IMR-90 (cell line): ENCODE data around the gene UTY. TPM values are rescaled to one million over a fixed set of nuclear protein-coding genes. Genes with fewer than 3 reads are reported as not detected.

Experiments
- ATAC-seq: fragments of 200-7000 bp; cut with Tn5 transposase; 2 replicates; pipeline ENCODE4 v1.9.1; 2020; ENCODE audit warnings: low read depth, mild to moderate bottlenecking, moderate library complexity
- BruUV-seq: library from RNA; stranded (reverse); fragments of 400-500 nt; replicated peaks from 2 replicates; lab custom pipeline; 2021; lab: Mats Ljungman, UMichigan
- CTCF ChIA-PET: fragments of 300-600 bp; formaldehyde crosslinking; extraction: SDS; loops from one replicate; lab custom pipeline; 2021; ENCODE audit warnings: antibody characterized with exemption; lab: Yijun Ruan, JAX
- POLR2A ChIA-PET: fragments of 300-600 bp; sonication (Branson Sonifier 250); formaldehyde crosslinking; loops from one replicate; lab custom pipeline; 2022; ENCODE audit warnings: antibody characterized with exemption; ENCODE audit not compliant: unreplicated experiment; lab: Charles Lee
- DNase-seq: peaks from one replicate; pipeline ENCODE4 v3.0.0; 2013
- H2AFZ ChIP-seq: replicated peaks from 2 replicates; pipeline ENCODE3; 2013; ENCODE audit warnings: low read length, mild to moderate bottlenecking; ENCODE audit not compliant: poor library complexity
- H2AK5ac ChIP-seq: 2 replicates; pipeline ENCODE4 v1.6.1; 2013; ENCODE audit warnings: low read depth, low read length, inconsistent platforms
- H2AK9ac ChIP-seq: replicated peaks from 2 replicates; pipeline ENCODE3; 2013; ENCODE audit warnings: mild to moderate bottlenecking, low read depth, low read length, moderate library complexity; ENCODE audit not compliant: poor library complexity
- H2BK120ac ChIP-seq: 2 replicates; pipeline ENCODE4 v1.6.1; 2013; ENCODE audit warnings: low read depth, low read length, inconsistent platforms
- H2BK15ac ChIP-seq: 3 replicates; pipeline ENCODE4 v1.6.1; 2013; ENCODE audit warnings: low read depth, low read length, inconsistent platforms
- H2BK20ac ChIP-seq: 2 replicates; pipeline ENCODE4 v1.6.1; 2013; ENCODE audit warnings: low read depth, mild to moderate bottlenecking, inconsistent platforms, low read length, moderate library complexity
- H2BK5ac ChIP-seq: 2 replicates; pipeline ENCODE4 v1.6.1; 2013; ENCODE audit warnings: mild to moderate bottlenecking, low read depth, low read length, inconsistent platforms; ENCODE audit not compliant: poor library complexity, severe bottlenecking
- H3K14ac ChIP-seq: replicated peaks from 2 replicates; pipeline ENCODE4 v1.6.1; 2013; ENCODE audit warnings: low read depth, low read length, inconsistent platforms
- H3K18ac ChIP-seq: 2 replicates; pipeline ENCODE4 v1.6.1; 2013; ENCODE audit warnings: low read depth, low read length, control low read depth
- H3K23ac ChIP-seq: 2 replicates; pipeline ENCODE4 v1.6.1; 2013; ENCODE audit warnings: low read depth, low read length, inconsistent platforms
- H3K27ac ChIP-seq: 2 replicates; pipeline ENCODE4 v1.5.1; 2013; ENCODE audit warnings: mild to moderate bottlenecking, control low read depth, low read length; ENCODE audit not compliant: insufficient read depth
- H3K27me3 ChIP-seq: 2 replicates; pipeline ENCODE4 v1.6.1; 2013; ENCODE audit warnings: low read length; ENCODE audit not compliant: control insufficient read depth, insufficient read depth
- H3K36me3 ChIP-seq: 2 replicates; pipeline ENCODE4 v1.6.1; 2013; ENCODE audit warnings: low read length, mixed read lengths; ENCODE audit not compliant: control insufficient read depth, insufficient read depth
- H3K4ac ChIP-seq: 2 replicates; pipeline ENCODE4 v1.6.1; 2013; ENCODE audit warnings: low read depth, low read length, inconsistent platforms
- H3K4me1 ChIP-seq: 2 replicates; pipeline ENCODE4 v1.6.1; 2013; ENCODE audit warnings: low read length, mixed read lengths; ENCODE audit not compliant: control insufficient read depth, insufficient read depth
- H3K4me2 ChIP-seq: 2 replicates; pipeline ENCODE4 v1.6.1; 2013; ENCODE audit warnings: low read depth, mild to moderate bottlenecking, control low read depth, low read length, moderate library complexity
- H3K4me3 ChIP-seq: 2 replicates; pipeline ENCODE4 v1.5.1; 2013; ENCODE audit warnings: low read depth, mild to moderate bottlenecking, control low read depth, low read length, moderate library complexity; ENCODE audit not compliant: insufficient read depth
- H3K56ac ChIP-seq: 2 replicates; pipeline ENCODE4 v1.6.1; 2013; ENCODE audit warnings: low read length, inconsistent platforms; ENCODE audit not compliant: insufficient read depth; ENCODE audit errors: extremely low read depth
- H3K79me1 ChIP-seq, 2 experiments: 2 replicates each; pipeline ENCODE4 v1.6.1; 2013; ENCODE audit warnings: low read length in 2 of 2, inconsistent platforms in 1 of 2, low read depth in 1 of 2
- H3K9ac ChIP-seq: 2 replicates; pipeline ENCODE4 v1.6.1; 2013; ENCODE audit warnings: low read depth, low read length, control low read depth
- H3K9me1 ChIP-seq: 2 replicates; pipeline ENCODE4 v1.6.1; 2013; ENCODE audit warnings: low read length, inconsistent platforms; ENCODE audit not compliant: insufficient read depth
- H3K9me3 ChIP-seq: 2 replicates; pipeline ENCODE4 v1.6.1; 2013; ENCODE audit warnings: low read length; ENCODE audit not compliant: control insufficient read depth, insufficient read depth
- H4K20me1 ChIP-seq: 2 replicates; pipeline ENCODE4 v1.6.1; 2013; ENCODE audit warnings: low read length, inconsistent platforms; ENCODE audit not compliant: insufficient read depth
- H4K5ac ChIP-seq: 2 replicates; pipeline ENCODE4 v1.6.1; 2013; ENCODE audit warnings: mild to moderate bottlenecking, low read depth, low read length, control low read depth
- H4K8ac ChIP-seq, 2 experiments: 2 replicates each; pipeline ENCODE4 v1.6.1; 2013; ENCODE audit warnings: low read depth in 2 of 2, low read length in 2 of 2, control low read depth in 1 of 2, inconsistent platforms in 1 of 2
- H4K91ac ChIP-seq: 2 replicates; pipeline ENCODE4 v1.6.1; 2013; ENCODE audit warnings: low read depth, low read length, inconsistent platforms; ENCODE audit not compliant: insufficient read depth
- BHLHE40 ChIP-seq: fragments of 150-350 bp; IDR thresholded peaks from 2 replicates; pipeline ENCODE4 v1.6.1; 2016; ENCODE audit warnings: mild to moderate bottlenecking, low read depth, low read length
- CEBPB ChIP-seq: IDR thresholded peaks from 2 replicates; pipeline ENCODE4 v1.6.1; 2012; ENCODE audit warnings: low read depth, low read length, improper control_type of control experiment
- CHD1 ChIP-seq: IDR thresholded peaks from 2 replicates; pipeline ENCODE4 v1.6.1; 2012; ENCODE audit warnings: low read depth, low read length, improper control_type of control experiment
- FOS ChIP-seq: fragments of 150-350 bp; IDR thresholded peaks from 2 replicates; pipeline ENCODE4 v1.6.1; 2016; ENCODE audit warnings: low read depth, low read length
- MAFK ChIP-seq: IDR thresholded peaks from 2 replicates; pipeline ENCODE4 v1.6.1; 2012; ENCODE audit warnings: low read depth, low read length, improper control_type of control experiment
- MAZ ChIP-seq: IDR thresholded peaks from 2 replicates; pipeline ENCODE4 v1.6.1; 2012; ENCODE audit warnings: low read depth, mild to moderate bottlenecking, low read length, improper control_type of control experiment, moderate library complexity, borderline replicate concordance
- MXI1 ChIP-seq: IDR thresholded peaks from 2 replicates; pipeline ENCODE4 v1.6.1; 2012; ENCODE audit warnings: low read depth, mild to moderate bottlenecking, low read length, moderate library complexity, borderline replicate concordance
- NFE2L2 ChIP-seq: fragments of 150-350 bp; IDR thresholded peaks from 2 replicates; pipeline ENCODE4 v1.6.1; 2016; ENCODE audit warnings: low read depth, mild to moderate bottlenecking, low read length
- POLR2A ChIP-seq: IDR thresholded peaks from 2 replicates; pipeline ENCODE4 v1.6.1; 2012; ENCODE audit warnings: mild to moderate bottlenecking, low read depth, low read length
- RAD21 ChIP-seq: IDR thresholded peaks from 2 replicates; pipeline ENCODE4 v1.6.1; 2012; ENCODE audit warnings: low read length, improper control_type of control experiment
- RCOR1 ChIP-seq: IDR thresholded peaks from 2 replicates; pipeline ENCODE4 v1.6.1; 2012; ENCODE audit warnings: mild to moderate bottlenecking, low read length, improper control_type of control experiment; ENCODE audit not compliant: insufficient replicate concordance
- RFX5 ChIP-seq: IDR thresholded peaks from 2 replicates; pipeline ENCODE4 v1.8.0; 2012; ENCODE audit warnings: low read depth, mild to moderate bottlenecking, low read length, moderate library complexity
- SMC3 ChIP-seq: fragments of 150-350 bp; IDR thresholded peaks from 2 replicates; pipeline ENCODE4 v1.6.1; 2016; ENCODE audit warnings: low read depth, mild to moderate bottlenecking, antibody characterized with exemption, low read length, moderate library complexity
- WGBS, 2 experiments: methylation state at CpG; one replicate each; pipeline versions ENCODE4 v1.1.5 to v1.1.7; 2013; ENCODE audit warnings: missing lambda C conversion rate in 2 of 2; ENCODE audit not compliant: insufficient read length in 1 of 2; ENCODE audit errors: extremely low coverage in 2 of 2; 5-methylcytosine and 5-hydroxymethylcytosine counted together
- dilution Hi-C: fragments of 300-500 bp; cut with HindIII; formaldehyde crosslinking; loops from one replicate; pipeline ENCODE4 v1.14.3; 2018; ENCODE audit warnings: low sequenced_read_pairs; ENCODE audit not compliant: unreplicated experiment
- in situ Hi-C: fragments of 300-500 bp; cut with MboI; formaldehyde crosslinking; loops from 3 replicates; pipeline ENCODE4 v1.14.3; 2019; ENCODE audit warnings: low sequenced_read_pairs, inconsistent platforms, mixed read lengths
- intact Hi-C: fragments of 100-400 bp; cut with micrococcal nuclease; formaldehyde crosslinking; loops from 2 replicates; pipeline ENCODE4 v1.10.0; 2022
- polyA plus RNA-seq, 3 experiments: library from polyadenylated mRNA; depleted of rRNA; stranded (reverse); fragments of >200 nt; gene quantifications; 2 replicates each; pipeline ENCODE4 v1.2.3, GENCODE V29; 2012; ENCODE audit warnings: low replicate concordance in 1 of 3
- total RNA-seq: library from RNA; depleted of rRNA; stranded (reverse); fragments of >200 nt; gene quantifications from 2 replicates; pipeline ENCODE4 v1.2.3, GENCODE V29; 2012
- TF ChIP-seq, protein P1 (sequence below): conservative IDR thresholded peaks from 2 replicates; pipeline ENCODE4 v1.5.1; 2012; ENCODE audit warnings: mild to moderate bottlenecking, low read depth, low read length, improper control_type of control experiment
- TF ChIP-seq, protein P2 (sequence below): fragments of 150-350 bp; IDR thresholded peaks from 2 replicates; pipeline ENCODE4 v1.6.1; 2016; ENCODE audit warnings: low read depth, mild to moderate bottlenecking, low read length, moderate library complexity, borderline replicate concordance
- TF ChIP-seq, protein P3 (sequence below): fragments of 150-350 bp; IDR thresholded peaks from 2 replicates; pipeline ENCODE4 v1.6.1; 2017; ENCODE audit warnings: mild to moderate bottlenecking, antibody characterized with exemption, low read length, low read depth

UTY gene
- total and polyA plus RNA-seq, 2 of the 4 experiments (the other 2 are of a cell fraction), result not detected

DNA sequence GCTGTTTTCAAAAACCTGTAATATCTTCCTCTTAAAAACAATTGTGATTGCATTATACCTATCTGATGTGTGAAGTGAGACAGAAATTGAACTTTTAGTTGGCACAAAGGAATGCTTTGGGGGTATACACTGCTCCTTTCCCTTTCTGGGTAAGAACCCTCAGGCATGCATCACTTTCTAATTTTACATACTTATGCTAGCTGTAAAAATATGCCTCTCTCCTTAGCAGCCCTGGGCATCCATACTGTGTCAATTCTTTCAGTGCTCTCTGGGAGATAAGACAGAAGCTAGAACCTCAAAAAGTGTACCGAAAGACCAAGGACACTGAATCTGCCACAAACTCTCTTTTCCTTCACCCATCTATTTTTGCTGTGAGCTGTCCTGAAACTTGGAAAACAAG is 246.7 kb downstream of the UTY start:
- Histone ChIP-seq H4K5ac (no peak overlapping the region), H4K20me1 (no peaks in the 10 kb centered on the region), H3K56ac (no peak overlapping the region), H3K4me2 (no peak overlapping the region), H3K18ac (no peak overlapping the region), H3K4me1 (no peaks in the 10 kb centered on the region), H3K27me3 (no peaks in the 10 kb centered on the region), H2BK5ac (no peak overlapping the region), H3K79me1 (no peaks in the 10 kb centered on the region), H4K91ac (no peak overlapping the region), H2AK9ac (no peak overlapping the region), H3K36me3 (no peaks in the 10 kb centered on the region), H2AK5ac (no peak overlapping the region), H3K9ac (no peak overlapping the region), H2AFZ (no peak overlapping the region), H3K4me3 (no peak overlapping the region), H3K23ac (no peak overlapping the region), H3K9me3 (no peaks in the 10 kb centered on the region), H3K9me1 (no peaks in the 10 kb centered on the region), H3K14ac (no peak overlapping the region), H4K8ac (no peak overlapping the region), H3K27ac (no peak overlapping the region), H2BK15ac (no peak overlapping the region), H2BK20ac (no peak overlapping the region), H2BK120ac (no peak overlapping the region), H3K4ac (no peak overlapping the region)
- TF ChIP-seq MAFK (no peak), CEBPB (no peak), MXI1 (no peak), SMC3 (no peak), RCOR1 (no peak), RFX5 (no peak), FOS (no peak), RAD21 (no peak), BHLHE40 (no peak), NFE2L2 (no peak), POLR2A (no peak), CHD1 (no peak), MAZ (no peak)
- TF ChIP-seq, protein P1, sequence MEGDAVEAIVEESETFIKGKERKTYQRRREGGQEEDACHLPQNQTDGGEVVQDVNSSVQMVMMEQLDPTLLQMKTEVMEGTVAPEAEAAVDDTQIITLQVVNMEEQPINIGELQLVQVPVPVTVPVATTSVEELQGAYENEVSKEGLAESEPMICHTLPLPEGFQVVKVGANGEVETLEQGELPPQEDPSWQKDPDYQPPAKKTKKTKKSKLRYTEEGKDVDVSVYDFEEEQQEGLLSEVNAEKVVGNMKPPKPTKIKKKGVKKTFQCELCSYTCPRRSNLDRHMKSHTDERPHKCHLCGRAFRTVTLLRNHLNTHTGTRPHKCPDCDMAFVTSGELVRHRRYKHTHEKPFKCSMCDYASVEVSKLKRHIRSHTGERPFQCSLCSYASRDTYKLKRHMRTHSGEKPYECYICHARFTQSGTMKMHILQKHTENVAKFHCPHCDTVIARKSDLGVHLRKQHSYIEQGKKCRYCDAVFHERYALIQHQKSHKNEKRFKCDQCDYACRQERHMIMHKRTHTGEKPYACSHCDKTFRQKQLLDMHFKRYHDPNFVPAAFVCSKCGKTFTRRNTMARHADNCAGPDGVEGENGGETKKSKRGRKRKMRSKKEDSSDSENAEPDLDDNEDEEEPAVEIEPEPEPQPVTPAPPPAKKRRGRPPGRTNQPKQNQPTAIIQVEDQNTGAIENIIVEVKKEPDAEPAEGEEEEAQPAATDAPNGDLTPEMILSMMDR, result no peak
- TF ChIP-seq, protein P2, sequence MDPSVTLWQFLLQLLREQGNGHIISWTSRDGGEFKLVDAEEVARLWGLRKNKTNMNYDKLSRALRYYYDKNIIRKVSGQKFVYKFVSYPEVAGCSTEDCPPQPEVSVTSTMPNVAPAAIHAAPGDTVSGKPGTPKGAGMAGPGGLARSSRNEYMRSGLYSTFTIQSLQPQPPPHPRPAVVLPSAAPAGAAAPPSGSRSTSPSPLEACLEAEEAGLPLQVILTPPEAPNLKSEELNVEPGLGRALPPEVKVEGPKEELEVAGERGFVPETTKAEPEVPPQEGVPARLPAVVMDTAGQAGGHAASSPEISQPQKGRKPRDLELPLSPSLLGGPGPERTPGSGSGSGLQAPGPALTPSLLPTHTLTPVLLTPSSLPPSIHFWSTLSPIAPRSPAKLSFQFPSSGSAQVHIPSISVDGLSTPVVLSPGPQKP, result no peak
- TF ChIP-seq, protein P3, sequence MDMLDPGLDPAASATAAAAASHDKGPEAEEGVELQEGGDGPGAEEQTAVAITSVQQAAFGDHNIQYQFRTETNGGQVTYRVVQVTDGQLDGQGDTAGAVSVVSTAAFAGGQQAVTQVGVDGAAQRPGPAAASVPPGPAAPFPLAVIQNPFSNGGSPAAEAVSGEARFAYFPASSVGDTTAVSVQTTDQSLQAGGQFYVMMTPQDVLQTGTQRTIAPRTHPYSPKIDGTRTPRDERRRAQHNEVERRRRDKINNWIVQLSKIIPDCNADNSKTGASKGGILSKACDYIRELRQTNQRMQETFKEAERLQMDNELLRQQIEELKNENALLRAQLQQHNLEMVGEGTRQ, result no peak
- CTCF ChIA-PET, result no interaction called here
- in situ Hi-C loops, result no loop called here
- no CpG with 5 or more reads among the region's 1 CpG for WGBS, 2 experiments
- ATAC-seq (no peak), DNase-seq (no peak)
- dilution Hi-C loops, result no loop called here
- intact Hi-C loops, result no loop called here
- POLR2A ChIA-PET, result no interaction called here
- BruUV-seq, result no TSS peak
